Smooth muscle cell (in vitro differentiated cells): ENCODE results near the gene SLF2. TPM values are rescaled to one million over a fixed set of nuclear protein-coding genes. Genes with fewer than 3 reads are reported as not detected.

Source experiments
- DNase-seq: peaks from one replicate; lab custom pipeline; 2025; ENCODE audit not compliant: unreplicated experiment; lab: John Stamatoyannopoulos, UW
- H2AFZ ChIP-seq: fragments of 200-600 bp; sonication (generic); 2 replicates; pipeline ENCODE4 v1.6.0; 2016; ENCODE audit warnings: antibody characterized with exemption, low read depth, mild to moderate bottlenecking
- H3F3A ChIP-seq: fragments of 200-600 bp; sonication (generic); 2 replicates; pipeline ENCODE4 v1.6.0; 2017; ENCODE audit warnings: antibody characterized with exemption, low read depth
- H3K27ac ChIP-seq: fragments of 200-600 bp; sonication (generic); 2 replicates; pipeline ENCODE4 v1.5.1; 2016; ENCODE audit warnings: low read depth, mild to moderate bottlenecking
- H3K27me3 ChIP-seq: fragments of 200-600 bp; sonication (generic); 2 replicates; pipeline ENCODE4 v1.6.1; 2016; ENCODE audit warnings: low read depth, mild to moderate bottlenecking
- H3K36me3 ChIP-seq: fragments of 200-600 bp; sonication (generic); 2 replicates; pipeline ENCODE4 v1.5.1; 2016; ENCODE audit warnings: low read depth
- H3K4me1 ChIP-seq: fragments of 200-600 bp; sonication (generic); 2 replicates; pipeline ENCODE4 v1.5.1; 2016; ENCODE audit warnings: low read depth
- H3K4me2 ChIP-seq: fragments of 200-600 bp; sonication (generic); 2 replicates; pipeline ENCODE4 v1.6.0; 2016; ENCODE audit warnings: mild to moderate bottlenecking
- H3K4me3 ChIP-seq: fragments of 200-600 bp; sonication (generic); 2 replicates; pipeline ENCODE4 v1.5.1; 2016; ENCODE audit warnings: mild to moderate bottlenecking
- H3K79me2 ChIP-seq: fragments of 200-600 bp; sonication (generic); 2 replicates; pipeline ENCODE4 v1.6.0; 2016; ENCODE audit warnings: low read depth, mild to moderate bottlenecking
- H3K9ac ChIP-seq: fragments of 200-600 bp; sonication (generic); 2 replicates; pipeline ENCODE4 v1.6.0; 2016; ENCODE audit warnings: low read depth
- H3K9me3 ChIP-seq: fragments of 200-600 bp; sonication (generic); replicated peaks from 2 replicates; pipeline ENCODE4 v1.5.1; 2016; ENCODE audit warnings: low read depth
- H4K20me1 ChIP-seq: fragments of 200-600 bp; sonication (generic); 2 replicates; pipeline ENCODE4 v1.6.0; 2016; ENCODE audit warnings: low read depth
- WGBS: methylation state at CpG from one replicate; pipeline ENCODE4 v1.1.7; 2016; ENCODE audit warnings: low lambda C conversion rate; 5-methylcytosine and 5-hydroxymethylcytosine counted together
- polyA plus RNA-seq: library from polyadenylated mRNA; unstranded; fragments of >200 nt; fragmentation: Nextera tagmentation; extraction: Ambion mirVana; gene quantifications from 2 replicates; pipeline ENCODE4 v1.2.1, GENCODE V29; 2016
- total RNA-seq: library from RNA; depleted of rRNA; stranded (reverse); fragments of >200 nt; gene quantifications from 2 replicates; pipeline ENCODE4 v1.2.3, GENCODE V29; 2014
- TF ChIP-seq, protein P1 (sequence below): fragments of 200-600 bp; sonication (generic); IDR thresholded peaks from 2 replicates; pipeline ENCODE4 v1.5.1; 2017; ENCODE audit warnings: borderline replicate concordance, mild to moderate bottlenecking, antibody characterized with exemption; ENCODE audit not compliant: insufficient read depth, poor library complexity, severe bottlenecking

SLF2 gene
- total and polyA plus RNA-seq, 2 experiments from 2014 or later = 8.1 to 24.9 TPM

DNA sequence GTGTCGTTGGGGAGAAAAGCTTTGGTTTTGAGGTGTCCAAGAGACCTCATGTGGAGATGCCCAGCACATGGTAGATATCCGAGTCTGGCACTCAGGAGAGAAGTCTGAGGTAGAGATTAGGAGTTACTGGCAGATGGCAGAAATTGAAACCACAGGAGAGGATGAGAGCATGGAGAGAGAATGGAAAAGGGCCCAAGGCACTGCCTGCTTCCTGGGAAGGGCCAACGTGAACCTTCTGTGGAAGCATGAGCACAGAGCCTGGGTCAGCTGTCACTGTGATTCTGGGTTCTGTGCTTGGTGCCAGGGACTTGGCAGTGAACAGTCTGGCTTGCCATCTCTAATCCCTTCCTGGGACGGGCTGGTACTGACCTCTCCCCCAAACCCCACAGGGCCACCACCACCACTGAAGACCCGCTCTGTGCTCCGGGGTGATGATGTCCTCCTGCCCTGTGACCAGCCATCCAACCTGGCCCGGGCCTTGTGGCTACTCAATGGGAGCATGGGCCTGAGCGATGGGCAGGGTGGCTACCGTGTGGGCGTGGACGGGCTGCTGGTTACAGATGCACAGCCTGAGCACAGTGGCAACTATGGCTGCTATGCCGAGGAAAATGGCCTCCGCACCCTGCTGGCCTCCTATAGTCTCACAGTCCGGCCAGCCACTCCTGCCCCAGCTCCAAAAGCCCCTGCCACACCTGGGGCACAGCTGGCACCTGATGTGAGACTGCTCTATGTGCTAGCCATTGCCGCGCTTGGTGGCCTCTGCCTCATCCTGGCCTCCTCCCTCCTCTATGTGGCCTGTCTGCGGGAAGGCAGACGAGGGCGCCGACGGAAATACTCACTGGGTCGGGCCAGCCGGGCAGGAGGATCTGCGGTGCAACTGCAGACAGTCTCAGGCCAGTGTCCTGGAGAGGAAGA, 70.4 kb downstream of the SLF2 start:
- no peaks in the 10 kb centered on the region for H3K36me3 ChIP-seq
- H3K27me3 ChIP-seq = no peaks in the 10 kb centered on the region
- no peak overlapping the region for H3K9ac ChIP-seq
- H3K4me1 ChIP-seq = peaks cover 8% of the 10 kb centered on the region
- no peaks in the 10 kb centered on the region for H4K20me1 ChIP-seq
- no peak overlapping the region for H2AFZ ChIP-seq
- no peak for DNase-seq
- TF ChIP-seq, protein P1, sequence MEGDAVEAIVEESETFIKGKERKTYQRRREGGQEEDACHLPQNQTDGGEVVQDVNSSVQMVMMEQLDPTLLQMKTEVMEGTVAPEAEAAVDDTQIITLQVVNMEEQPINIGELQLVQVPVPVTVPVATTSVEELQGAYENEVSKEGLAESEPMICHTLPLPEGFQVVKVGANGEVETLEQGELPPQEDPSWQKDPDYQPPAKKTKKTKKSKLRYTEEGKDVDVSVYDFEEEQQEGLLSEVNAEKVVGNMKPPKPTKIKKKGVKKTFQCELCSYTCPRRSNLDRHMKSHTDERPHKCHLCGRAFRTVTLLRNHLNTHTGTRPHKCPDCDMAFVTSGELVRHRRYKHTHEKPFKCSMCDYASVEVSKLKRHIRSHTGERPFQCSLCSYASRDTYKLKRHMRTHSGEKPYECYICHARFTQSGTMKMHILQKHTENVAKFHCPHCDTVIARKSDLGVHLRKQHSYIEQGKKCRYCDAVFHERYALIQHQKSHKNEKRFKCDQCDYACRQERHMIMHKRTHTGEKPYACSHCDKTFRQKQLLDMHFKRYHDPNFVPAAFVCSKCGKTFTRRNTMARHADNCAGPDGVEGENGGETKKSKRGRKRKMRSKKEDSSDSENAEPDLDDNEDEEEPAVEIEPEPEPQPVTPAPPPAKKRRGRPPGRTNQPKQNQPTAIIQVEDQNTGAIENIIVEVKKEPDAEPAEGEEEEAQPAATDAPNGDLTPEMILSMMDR = no peak
- peaks cover 11% of the 10 kb centered on the region for H3K79me2 ChIP-seq
- H3F3A ChIP-seq = no peaks in the 10 kb centered on the region
- H3K4me2 ChIP-seq = no peak overlapping the region
- 94% methylated on average over 24 of the region's 24 CpGs for WGBS
- no peak overlapping the region for H3K4me3 ChIP-seq
- no peaks in the 10 kb centered on the region for H3K9me3 ChIP-seq
- no peak overlapping the region for H3K27ac ChIP-seq

DNA sequence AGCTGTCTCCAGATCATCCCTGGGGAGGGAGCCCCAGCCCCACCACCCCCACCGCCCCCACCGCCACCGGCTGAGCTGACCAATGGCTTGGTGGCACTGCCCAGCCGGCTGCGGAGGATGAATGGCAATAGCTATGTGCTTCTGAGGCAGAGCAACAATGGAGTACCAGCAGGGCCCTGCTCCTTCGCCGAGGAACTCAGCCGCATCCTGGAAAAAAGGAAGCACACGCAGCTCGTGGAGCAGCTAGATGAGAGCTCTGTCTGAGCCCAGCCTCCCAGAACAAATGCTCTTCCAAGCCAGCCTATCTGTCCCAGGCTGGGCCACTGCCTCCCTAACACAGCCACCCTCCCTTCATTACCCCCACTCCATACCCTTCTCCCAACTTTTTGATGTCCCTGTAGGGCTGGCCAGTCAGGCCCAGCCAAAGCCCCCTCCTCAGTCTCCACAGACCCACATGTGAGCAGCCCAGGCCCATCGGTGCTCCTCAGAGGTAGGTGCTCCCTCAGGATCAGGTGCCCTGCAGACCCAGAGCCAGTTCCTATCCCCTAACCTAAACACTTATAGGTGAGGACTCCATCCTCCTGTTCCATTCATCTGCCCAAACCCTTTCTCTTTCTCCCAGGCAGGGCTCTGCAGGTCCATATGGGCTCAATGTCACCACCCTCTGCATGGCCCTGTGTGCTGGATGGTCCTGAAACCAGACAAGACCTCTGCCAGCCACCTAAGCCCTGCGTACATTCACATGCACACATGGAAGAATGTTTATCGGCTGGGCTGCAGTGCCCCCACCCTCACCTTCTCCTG, 71.3 kb downstream of the SLF2 start:
- H3K4me1 ChIP-seq = peaks cover 9% of the 10 kb centered on the region
- TF ChIP-seq, protein P1 = no peak
- H3K36me3 ChIP-seq = no peaks in the 10 kb centered on the region
- no peak overlapping the region for H3K27ac ChIP-seq
- no peaks in the 10 kb centered on the region for H3K27me3 ChIP-seq
- H2AFZ ChIP-seq = no peak overlapping the region
- no peak for DNase-seq
- no peaks in the 10 kb centered on the region for H3K9me3 ChIP-seq
- H4K20me1 ChIP-seq = no peaks in the 10 kb centered on the region
- H3K9ac ChIP-seq = no peak overlapping the region
- 93% methylated on average over 7 of the region's 13 CpGs for WGBS
- H3F3A ChIP-seq = no peaks in the 10 kb centered on the region
- no peak overlapping the region for H3K4me2 ChIP-seq
- H3K4me3 ChIP-seq = no peak overlapping the region
- peaks cover 18% of the 10 kb centered on the region for H3K79me2 ChIP-seq

DNA sequence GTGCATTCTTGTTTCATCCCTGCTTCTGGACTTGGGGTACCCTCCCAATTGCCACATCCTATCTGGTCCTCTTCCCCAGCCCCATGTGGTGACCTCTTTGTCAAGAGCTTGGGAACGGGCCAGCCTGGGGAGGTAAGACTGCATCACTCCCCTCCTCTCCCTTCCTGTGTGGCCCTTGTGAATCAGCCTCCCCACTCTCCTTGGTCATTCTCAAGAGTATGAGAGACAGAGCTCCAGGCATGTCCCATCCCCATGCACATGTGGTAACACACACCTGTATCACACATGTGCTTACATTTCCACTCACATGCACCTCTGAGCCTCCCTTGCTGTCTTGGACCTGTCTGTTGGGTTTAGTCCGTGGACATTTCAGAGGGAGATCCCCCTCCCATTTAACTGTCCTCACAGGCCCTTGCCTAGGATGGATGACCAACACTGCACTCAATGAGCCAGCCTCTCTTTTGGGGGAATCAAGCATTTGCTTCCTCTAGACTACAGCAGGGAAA, 72.0 kb downstream of the SLF2 start:
- peaks cover 9% of the 10 kb centered on the region for H3K4me1 ChIP-seq
- no peaks in the 10 kb centered on the region for H4K20me1 ChIP-seq
- H3K9me3 ChIP-seq = no peaks in the 10 kb centered on the region
- DNase-seq = no peak
- no peak overlapping the region for H3K4me3 ChIP-seq
- H3K79me2 ChIP-seq = peaks cover 25% of the 10 kb centered on the region
- H3F3A ChIP-seq = no peaks in the 10 kb centered on the region
- no peaks in the 10 kb centered on the region for H3K36me3 ChIP-seq
- WGBS = 100% methylated on average over 2 of the region's 2 CpGs
- TF ChIP-seq, protein P1 = no peak
- no peak overlapping the region for H3K4me2 ChIP-seq
- no peak overlapping the region for H3K27ac ChIP-seq
- H3K27me3 ChIP-seq = no peaks in the 10 kb centered on the region
- no peak overlapping the region for H3K9ac ChIP-seq
- no peak overlapping the region for H2AFZ ChIP-seq
